NCI-H526 treated with DMSO at 0.1 percent for 48 hours (cell line): ENCODE data around the gene VCY1B.
"Not testable (repeated sequence)": the region's sequence is repeated elsewhere in the genome, so short reads cannot be mapped to it uniquely, and the experiment has no call there.

Experiments used
- DNase-seq: peaks from one replicate; lab custom pipeline; 2025; lab: John Stamatoyannopoulos, UW

Gene VCY1B

DNA sequence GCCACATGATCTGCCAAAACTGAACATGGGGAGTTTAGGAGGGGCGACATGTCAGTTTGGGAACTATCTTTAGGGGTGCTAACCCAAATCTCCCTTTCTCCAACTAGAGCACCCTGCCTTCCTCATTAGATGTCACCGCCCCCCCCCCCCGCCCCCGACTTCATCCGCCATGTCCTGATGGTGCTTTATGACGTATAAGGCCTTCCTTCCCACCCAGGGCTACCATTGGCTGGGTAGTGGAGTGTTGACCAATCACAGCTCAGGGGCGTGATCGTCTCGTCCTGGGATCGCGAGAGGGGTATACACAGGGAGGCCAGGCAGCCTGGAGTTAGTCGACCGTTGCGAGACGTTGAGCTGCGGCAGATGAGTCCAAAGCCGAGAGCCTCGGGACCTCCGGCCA is at the start of gene VCY1B:
Gene VCY1B (plus strand): TSS at position 301 of the 400 bp plus-strand sequence. CDS start 63 bp downstream, at position 364.
- DNase-seq: not testable (repeated sequence)

DNA sequence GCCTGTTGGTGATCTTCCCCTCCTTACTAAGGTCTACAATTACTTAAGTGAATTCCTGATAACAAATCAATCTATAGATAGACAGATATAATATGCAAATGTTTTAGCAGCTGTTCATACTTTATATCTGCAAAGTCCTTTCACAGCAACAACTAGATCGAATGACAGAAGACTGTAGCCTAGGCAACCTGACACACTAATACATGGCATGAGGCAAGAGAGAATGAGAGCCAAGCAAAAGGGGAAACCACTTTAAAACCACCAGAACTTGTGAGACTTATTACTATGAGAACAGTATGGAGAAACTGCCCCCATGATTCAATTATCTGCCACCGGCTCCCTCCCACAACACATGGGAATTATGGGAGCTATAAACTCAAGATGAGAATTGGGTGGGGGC is 44.1 kb upstream of the VCY1B start:
- not testable (repeated sequence) for DNase-seq

DNA sequence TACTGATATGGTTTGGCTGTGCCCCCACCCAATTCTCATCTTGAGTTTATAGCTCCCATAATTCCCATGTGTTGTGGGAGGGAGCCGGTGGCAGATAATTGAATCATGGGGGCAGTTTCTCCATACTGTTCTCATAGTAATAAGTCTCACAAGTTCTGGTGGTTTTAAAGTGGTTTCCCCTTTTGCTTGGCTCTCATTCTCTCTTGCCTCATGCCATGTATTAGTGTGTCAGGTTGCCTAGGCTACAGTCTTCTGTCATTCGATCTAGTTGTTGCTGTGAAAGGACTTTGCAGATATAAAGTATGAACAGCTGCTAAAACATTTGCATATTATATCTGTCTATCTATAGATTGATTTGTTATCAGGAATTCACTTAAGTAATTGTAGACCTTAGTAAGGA is 25.6 kb upstream of the VCY1B start:
- not testable (repeated sequence) for DNase-seq

- no peak for DNase-seq
Observed at GRCh38 chrY:14085877-14086276, 29.9 kb downstream of the VCY1B start.
